Calu3 (cell line): ENCODE results near the gene UBA6. TPM values are rescaled to one million over a fixed set of nuclear protein-coding genes. Genes with fewer than 3 reads are reported as not detected.
"Not testable (repeated sequence)": the region's sequence is repeated elsewhere in the genome, so short reads cannot be mapped to it uniquely, and the experiment has no call there.

Experiments
- BruUV-seq: library from RNA; stranded (reverse); fragments of 400-500 nt; replicated peaks from 2 replicates; lab custom pipeline; 2021; lab: Mats Ljungman, UMichigan
- CTCF ChIA-PET: fragments of 300-600 bp; sonication (Branson Sonifier 250); formaldehyde crosslinking; loops from one replicate; lab custom pipeline; 2022; ENCODE audit warnings: antibody characterized with exemption; lab: Charles Lee
- DNase-seq: peaks from one replicate; pipeline ENCODE4 v3.0.0; 2022
- H3K27ac Mint-ChIP-seq: one replicate; pipeline ENCODE4 v1.8.0; 2022; ENCODE audit warnings: mixed read lengths; ENCODE audit not compliant: unreplicated experiment
- H3K27me3 Mint-ChIP-seq: one replicate; pipeline ENCODE4 v1.8.0; 2022; ENCODE audit warnings: mixed read lengths; ENCODE audit not compliant: unreplicated experiment
- H3K36me3 Mint-ChIP-seq: one replicate; pipeline ENCODE4 v1.8.0; 2022; ENCODE audit warnings: mild to moderate bottlenecking, moderate library complexity, mixed read lengths; ENCODE audit not compliant: insufficient read depth, unreplicated experiment
- H3K4me1 Mint-ChIP-seq: one replicate; pipeline ENCODE4 v1.8.0; 2022; ENCODE audit warnings: mild to moderate bottlenecking, low read depth, mixed read lengths; ENCODE audit not compliant: unreplicated experiment
- H3K4me3 Mint-ChIP-seq: one replicate; pipeline ENCODE4 v1.8.0; 2022; ENCODE audit warnings: mild to moderate bottlenecking, low read depth, moderate library complexity, mixed read lengths; ENCODE audit not compliant: unreplicated experiment
- H3K9me3 Mint-ChIP-seq: one replicate; pipeline ENCODE4 v1.8.0; 2022; ENCODE audit warnings: low read depth, mixed read lengths; ENCODE audit not compliant: unreplicated experiment
- intact Hi-C: fragments of 100-400 bp; cut with micrococcal nuclease; formaldehyde crosslinking; loops from one replicate; pipeline ENCODE4 v1.10.0; 2022; ENCODE audit not compliant: unreplicated experiment
- total RNA-seq: library from RNA; stranded (reverse); gene quantifications from 2 replicates; pipeline ENCODE4 v1.2.3, GENCODE V29; 2022
- TF ChIP-seq, protein P1 (sequence below): fragments of 200-600 bp; IDR thresholded peaks from one replicate; pipeline ENCODE4 v1.8.0; 2022; ENCODE audit warnings: antibody characterized with exemption; ENCODE audit not compliant: unreplicated experiment

UBA6 gene
- total RNA-seq, 1 experiment from 2014 or later, result 66.1 TPM

DNA sequence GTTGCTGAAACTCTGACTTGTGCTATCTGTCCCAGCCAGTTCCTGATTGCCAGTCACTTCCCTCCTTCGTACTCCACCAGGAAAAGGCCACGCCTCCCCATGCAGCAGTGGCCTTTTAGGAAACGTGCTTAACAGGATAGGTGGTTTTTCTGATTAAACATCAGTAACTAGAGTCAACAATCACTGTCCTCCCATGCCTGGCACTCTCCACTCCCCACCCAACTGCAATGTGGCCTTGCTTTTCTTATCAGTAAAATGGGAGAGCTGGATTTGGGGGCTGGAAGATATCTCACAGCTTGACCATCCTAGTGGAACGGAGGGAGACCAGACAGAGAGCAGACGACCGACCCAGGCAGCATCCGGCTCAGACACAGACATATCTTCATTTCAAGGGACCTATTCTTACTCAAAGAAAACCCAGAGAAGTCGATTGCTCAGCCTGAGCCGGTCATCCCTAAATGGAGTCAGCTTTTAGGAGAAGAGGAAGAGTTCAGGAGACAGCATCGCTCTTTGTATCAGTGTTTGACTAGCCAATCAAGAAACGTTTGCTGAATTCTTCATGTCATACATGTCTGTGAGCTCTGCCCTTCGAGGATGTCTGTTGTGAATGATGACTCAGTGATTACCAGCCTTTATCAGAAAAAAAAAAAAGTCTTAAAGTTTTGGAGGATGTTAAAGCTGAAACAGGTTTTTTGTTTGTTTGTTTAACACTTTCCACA is 12.7 kb upstream of the UBA6 start:
- peaks cover 7% of the 10 kb centered on the region for H3K4me1 Mint-ChIP-seq
- H3K27me3 Mint-ChIP-seq, result no peaks in the 10 kb centered on the region
- CTCF ChIA-PET, result interaction anchor here (0.7 to 1.0 kb wide), 2 partner anchors 14 to 33 kb away, joined by 3 read pairs; no protein-coding TSS in a partner anchor
- DNase-seq, result no peak
- TF ChIP-seq, protein P1, sequence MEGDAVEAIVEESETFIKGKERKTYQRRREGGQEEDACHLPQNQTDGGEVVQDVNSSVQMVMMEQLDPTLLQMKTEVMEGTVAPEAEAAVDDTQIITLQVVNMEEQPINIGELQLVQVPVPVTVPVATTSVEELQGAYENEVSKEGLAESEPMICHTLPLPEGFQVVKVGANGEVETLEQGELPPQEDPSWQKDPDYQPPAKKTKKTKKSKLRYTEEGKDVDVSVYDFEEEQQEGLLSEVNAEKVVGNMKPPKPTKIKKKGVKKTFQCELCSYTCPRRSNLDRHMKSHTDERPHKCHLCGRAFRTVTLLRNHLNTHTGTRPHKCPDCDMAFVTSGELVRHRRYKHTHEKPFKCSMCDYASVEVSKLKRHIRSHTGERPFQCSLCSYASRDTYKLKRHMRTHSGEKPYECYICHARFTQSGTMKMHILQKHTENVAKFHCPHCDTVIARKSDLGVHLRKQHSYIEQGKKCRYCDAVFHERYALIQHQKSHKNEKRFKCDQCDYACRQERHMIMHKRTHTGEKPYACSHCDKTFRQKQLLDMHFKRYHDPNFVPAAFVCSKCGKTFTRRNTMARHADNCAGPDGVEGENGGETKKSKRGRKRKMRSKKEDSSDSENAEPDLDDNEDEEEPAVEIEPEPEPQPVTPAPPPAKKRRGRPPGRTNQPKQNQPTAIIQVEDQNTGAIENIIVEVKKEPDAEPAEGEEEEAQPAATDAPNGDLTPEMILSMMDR, result no peak
- H3K36me3 Mint-ChIP-seq, result no peaks in the 10 kb centered on the region
- no peak overlapping the region for H3K4me3 Mint-ChIP-seq
- H3K27ac Mint-ChIP-seq, result no peak overlapping the region
- no peaks in the 10 kb centered on the region for H3K9me3 Mint-ChIP-seq
- BruUV-seq, result no TSS peak
- intact Hi-C loops, result no loop called here

- TF ChIP-seq, protein P1, result no peak
- BruUV-seq, result no TSS peak
- H3K4me1 Mint-ChIP-seq, result peaks cover 7% of the 10 kb centered on the region
- no peak overlapping the region for H3K4me3 Mint-ChIP-seq
- H3K9me3 Mint-ChIP-seq, result no peaks in the 10 kb centered on the region
- H3K27ac Mint-ChIP-seq, result no peak overlapping the region
- DNase-seq, result no peak
- no peaks in the 10 kb centered on the region for H3K36me3 Mint-ChIP-seq
- intact Hi-C loops, result no loop called here
- CTCF ChIA-PET, result no interaction called here
- H3K27me3 Mint-ChIP-seq, result no peaks in the 10 kb centered on the region
Measured at GRCh38 chr4:67712650-67713528, 11.9 kb upstream of the UBA6 start.

- intact Hi-C loops, result no loop called here
- TF ChIP-seq, protein P1, result no peak
- H3K9me3 Mint-ChIP-seq, result no peaks in the 10 kb centered on the region
- no peak overlapping the region for H3K27ac Mint-ChIP-seq
- H3K27me3 Mint-ChIP-seq, result no peaks in the 10 kb centered on the region
- peaks cover 7% of the 10 kb centered on the region for H3K4me1 Mint-ChIP-seq
- H3K4me3 Mint-ChIP-seq, result no peak overlapping the region
- H3K36me3 Mint-ChIP-seq, result no peaks in the 10 kb centered on the region
- no peak for DNase-seq
- CTCF ChIA-PET, result no interaction called here
- BruUV-seq, result no TSS peak
Measured at GRCh38 chr4:67712000-67712625, 11.2 kb upstream of the UBA6 start.

- H3K9me3 Mint-ChIP-seq, H3K4me1 Mint-ChIP-seq, H3K4me3 Mint-ChIP-seq, DNase-seq, H3K27me3 Mint-ChIP-seq, CTCF ChIA-PET, BruUV-seq, H3K36me3 Mint-ChIP-seq, intact Hi-C loops, H3K27ac Mint-ChIP-seq: not testable (repeated sequence)
Measured at GRCh38 chr4:67706682-67707081, 5.7 kb upstream of the UBA6 start.
